OCI-LY1 (cell line): ENCODE measurements around the gene OR6K6.

ENCODE experiments used
- EZH2 ChIP-seq: fragments of 200-600 bp; sonication (generic), shearing (Covaris generic); IDR thresholded peaks from 2 replicates; pipeline ENCODE4 v1.8.0; 2017; ENCODE audit warnings: borderline replicate concordance, mixed run types, mild to moderate bottlenecking, antibody characterized with exemption, low read length, moderate library complexity, mixed read lengths
- TF ChIP-seq, protein P1 (sequence below): fragments of 200-600 bp; sonication (generic), shearing (Covaris generic); IDR thresholded peaks from 2 replicates; pipeline ENCODE4 v1.5.1; 2017; ENCODE audit warnings: mild to moderate bottlenecking, antibody characterized with exemption, low read length, moderate library complexity, mixed read lengths

DNA sequence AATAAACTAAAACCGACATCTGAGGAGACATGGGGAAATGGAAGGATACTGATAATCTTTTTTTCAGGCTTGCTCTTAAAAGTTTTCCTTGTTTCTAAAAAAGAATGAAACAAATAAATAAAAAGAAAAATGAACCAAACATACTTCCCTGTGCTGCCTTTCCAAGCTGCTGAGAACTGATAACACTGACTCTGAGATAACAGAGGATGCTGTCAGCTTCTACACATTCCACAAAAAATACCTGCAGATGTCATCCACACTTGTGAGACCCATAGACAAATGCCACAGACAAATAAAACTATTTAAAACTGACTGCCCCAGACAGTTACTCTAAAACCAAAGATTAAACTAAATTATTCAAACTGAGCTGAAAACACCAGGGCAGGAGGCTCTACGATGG lies 22.0 kb upstream of the OR6K6 start:
- TF ChIP-seq, protein P1, sequence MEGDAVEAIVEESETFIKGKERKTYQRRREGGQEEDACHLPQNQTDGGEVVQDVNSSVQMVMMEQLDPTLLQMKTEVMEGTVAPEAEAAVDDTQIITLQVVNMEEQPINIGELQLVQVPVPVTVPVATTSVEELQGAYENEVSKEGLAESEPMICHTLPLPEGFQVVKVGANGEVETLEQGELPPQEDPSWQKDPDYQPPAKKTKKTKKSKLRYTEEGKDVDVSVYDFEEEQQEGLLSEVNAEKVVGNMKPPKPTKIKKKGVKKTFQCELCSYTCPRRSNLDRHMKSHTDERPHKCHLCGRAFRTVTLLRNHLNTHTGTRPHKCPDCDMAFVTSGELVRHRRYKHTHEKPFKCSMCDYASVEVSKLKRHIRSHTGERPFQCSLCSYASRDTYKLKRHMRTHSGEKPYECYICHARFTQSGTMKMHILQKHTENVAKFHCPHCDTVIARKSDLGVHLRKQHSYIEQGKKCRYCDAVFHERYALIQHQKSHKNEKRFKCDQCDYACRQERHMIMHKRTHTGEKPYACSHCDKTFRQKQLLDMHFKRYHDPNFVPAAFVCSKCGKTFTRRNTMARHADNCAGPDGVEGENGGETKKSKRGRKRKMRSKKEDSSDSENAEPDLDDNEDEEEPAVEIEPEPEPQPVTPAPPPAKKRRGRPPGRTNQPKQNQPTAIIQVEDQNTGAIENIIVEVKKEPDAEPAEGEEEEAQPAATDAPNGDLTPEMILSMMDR, result no peak
- no peak for TF ChIP-seq EZH2
